ENCODE measurements around the gene ODAM. TPM values are rescaled to one million over a fixed set of nuclear protein-coding genes. Genes with fewer than 3 reads are reported as not detected.

The ODAM gene
- polyA plus RNA-seq, 3 donors: not detected

DNA sequence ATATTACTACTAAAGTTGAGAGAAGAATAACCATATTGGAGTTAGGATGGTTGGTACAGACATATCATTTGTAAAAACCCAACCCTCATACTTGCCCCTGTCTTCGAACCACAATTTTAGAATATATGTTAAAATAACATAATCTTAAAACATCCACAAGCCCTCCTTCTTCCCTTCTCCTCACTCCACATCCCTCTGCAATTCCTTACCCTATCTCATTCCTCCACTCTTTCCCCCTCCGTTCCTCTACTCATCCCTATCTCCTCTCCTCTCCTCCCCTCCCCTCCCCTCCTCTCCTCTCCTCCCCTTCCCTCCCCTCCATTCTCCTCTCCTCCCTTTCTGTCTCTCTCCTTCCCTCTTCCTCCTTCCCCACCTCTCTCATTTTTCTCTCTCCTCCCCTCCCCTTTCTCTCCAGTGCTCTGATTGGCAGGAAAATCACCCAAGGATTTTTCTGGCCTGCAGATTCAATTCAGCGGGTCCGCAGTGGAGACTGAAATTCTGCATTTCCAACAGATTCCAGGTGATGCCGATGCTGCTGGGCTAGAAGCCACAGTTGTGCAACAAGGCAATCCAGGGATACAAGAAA is 17.4 kb upstream of the ODAM start:
- intact Hi-C loops (cut with micrococcal nuclease): no loop called here
- Histone ChIP-seq H3K4me3 (replicated peaks in 1 of 3; ENCODE audit: low read depth in 2 of 3, low read length in 3 of 3) (no peak overlapping the region), H2AFZ (ENCODE audit: insufficient read depth, low read depth, low read length, poor library complexity, severe bottlenecking) (no peak overlapping the region), H4K20me1 (ENCODE audit: insufficient read depth, low read length) (no peaks in the 10 kb centered on the region), H3K9ac (ENCODE audit: insufficient read depth, low read length, poor library complexity, severe bottlenecking) (no peak overlapping the region), H3K79me2 (ENCODE audit: insufficient read depth, low read length) (no peaks in the 10 kb centered on the region), H3K4me1 (ENCODE audit: control insufficient read depth in 1 of 2, insufficient read depth in 2 of 2, low read length in 2 of 2) (no peaks in the 10 kb centered on the region), H3K9me3 (replicated peaks in 1 of 2; ENCODE audit: control insufficient read depth in 1 of 2, insufficient read depth in 1 of 2, low read length in 2 of 2) (no peaks in the 10 kb centered on the region), H3K27ac (ENCODE audit: low read depth in 1 of 2, low read length in 2 of 2) (no peak overlapping the region), H3K27me3 (ENCODE audit: control insufficient read depth in 2 of 2, insufficient read depth in 2 of 2, low read length in 2 of 2) (no peaks in the 10 kb centered on the region), H3K4me2 (replicated peaks; ENCODE audit: extremely low read depth, low read length, poor library complexity, severe bottlenecking) (no peak overlapping the region), H3K36me3 (replicated peaks in 1 of 2; ENCODE audit: control insufficient read depth in 1 of 2, insufficient read depth in 2 of 2, low read length in 2 of 2) (no peaks in the 10 kb centered on the region)
- no peak for DNase-seq
- TF ChIP-seq, protein P1, sequence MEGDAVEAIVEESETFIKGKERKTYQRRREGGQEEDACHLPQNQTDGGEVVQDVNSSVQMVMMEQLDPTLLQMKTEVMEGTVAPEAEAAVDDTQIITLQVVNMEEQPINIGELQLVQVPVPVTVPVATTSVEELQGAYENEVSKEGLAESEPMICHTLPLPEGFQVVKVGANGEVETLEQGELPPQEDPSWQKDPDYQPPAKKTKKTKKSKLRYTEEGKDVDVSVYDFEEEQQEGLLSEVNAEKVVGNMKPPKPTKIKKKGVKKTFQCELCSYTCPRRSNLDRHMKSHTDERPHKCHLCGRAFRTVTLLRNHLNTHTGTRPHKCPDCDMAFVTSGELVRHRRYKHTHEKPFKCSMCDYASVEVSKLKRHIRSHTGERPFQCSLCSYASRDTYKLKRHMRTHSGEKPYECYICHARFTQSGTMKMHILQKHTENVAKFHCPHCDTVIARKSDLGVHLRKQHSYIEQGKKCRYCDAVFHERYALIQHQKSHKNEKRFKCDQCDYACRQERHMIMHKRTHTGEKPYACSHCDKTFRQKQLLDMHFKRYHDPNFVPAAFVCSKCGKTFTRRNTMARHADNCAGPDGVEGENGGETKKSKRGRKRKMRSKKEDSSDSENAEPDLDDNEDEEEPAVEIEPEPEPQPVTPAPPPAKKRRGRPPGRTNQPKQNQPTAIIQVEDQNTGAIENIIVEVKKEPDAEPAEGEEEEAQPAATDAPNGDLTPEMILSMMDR (IDR thresholded peaks at IDR 0.05): no peak
- H3K27ac Mint-ChIP-seq: no peak overlapping the region
- no peaks in the 10 kb centered on the region for H3K36me3 Mint-ChIP-seq
- no peak overlapping the region for H3K4me3 Mint-ChIP-seq
- 50% methylated on average over 2 of the region's 5 CpGs for WGBS (ENCODE audit: insufficient coverage)
- H3K9me3 Mint-ChIP-seq: no peaks in the 10 kb centered on the region
- H3K4me1 Mint-ChIP-seq: no peaks in the 10 kb centered on the region
- peaks cover 1 to 2% (median 1%) of the 10 kb centered on the region in 3 donors for H3K27me3 Mint-ChIP-seq (ENCODE audit: low read depth in 3 of 3)

DNA sequence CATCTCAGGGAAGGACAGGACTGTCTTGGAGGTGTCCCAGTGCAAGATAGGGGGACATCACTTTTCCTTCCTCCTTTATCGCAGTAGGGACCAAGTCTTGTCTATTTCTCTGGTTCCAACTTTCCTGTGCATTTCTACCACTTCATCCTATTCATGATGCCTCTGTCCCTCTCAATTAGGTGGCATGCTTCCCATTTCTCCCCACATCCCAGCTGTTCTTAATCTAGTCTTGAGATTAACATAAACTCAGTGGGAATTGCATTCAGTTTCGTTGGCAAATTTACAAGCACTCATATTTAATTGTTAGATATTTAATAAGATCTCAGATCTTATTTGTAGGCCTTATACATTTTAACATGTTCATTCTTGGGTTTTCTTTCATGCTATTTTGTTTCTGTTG is 15.7 kb upstream of the ODAM start:
- no peak overlapping the region for H3K4me3 ChIP-seq (replicated peaks in 1 of 3; ENCODE audit: low read depth in 2 of 3, low read length in 3 of 3)
- no peaks in the 10 kb centered on the region for H3K9me3 Mint-ChIP-seq
- no peaks in the 10 kb centered on the region for H3K36me3 Mint-ChIP-seq
- TF ChIP-seq, protein P1 (IDR thresholded peaks at IDR 0.05): no peak
- H3K27me3 Mint-ChIP-seq (ENCODE audit: low read depth in 3 of 3): peaks cover 0 to 2% (median 1%) of the 10 kb centered on the region in 3 donors
- H3K4me1 Mint-ChIP-seq: no peaks in the 10 kb centered on the region
- intact Hi-C loops (cut with micrococcal nuclease): no loop called here
- H3K4me1 ChIP-seq (ENCODE audit: control insufficient read depth in 1 of 2, insufficient read depth in 2 of 2, low read length in 2 of 2): no peaks in the 10 kb centered on the region
- H3K36me3 ChIP-seq (replicated peaks in 1 of 2; ENCODE audit: control insufficient read depth in 1 of 2, insufficient read depth in 2 of 2, low read length in 2 of 2): no peaks in the 10 kb centered on the region
- no peaks in the 10 kb centered on the region for H3K79me2 ChIP-seq (ENCODE audit: insufficient read depth, low read length)
- H3K27ac Mint-ChIP-seq: no peak overlapping the region
- no peak overlapping the region for H3K9ac ChIP-seq (ENCODE audit: insufficient read depth, low read length, poor library complexity, severe bottlenecking)
- 100% methylated on average over 1 of the region's 2 CpGs for WGBS (ENCODE audit: insufficient coverage)
- no peaks in the 10 kb centered on the region for H3K9me3 ChIP-seq (replicated peaks in 1 of 2; ENCODE audit: control insufficient read depth in 1 of 2, insufficient read depth in 1 of 2, low read length in 2 of 2)
- H2AFZ ChIP-seq (ENCODE audit: insufficient read depth, low read depth, low read length, poor library complexity, severe bottlenecking): no peak overlapping the region
- H3K27me3 ChIP-seq (ENCODE audit: control insufficient read depth in 2 of 2, insufficient read depth in 2 of 2, low read length in 2 of 2): no peaks in the 10 kb centered on the region
- no peak overlapping the region for H3K4me2 ChIP-seq (replicated peaks; ENCODE audit: extremely low read depth, low read length, poor library complexity, severe bottlenecking)
- no peak overlapping the region for H3K27ac ChIP-seq (ENCODE audit: low read depth in 1 of 2, low read length in 2 of 2)
- DNase-seq: no peak
- H4K20me1 ChIP-seq (ENCODE audit: insufficient read depth, low read length): no peaks in the 10 kb centered on the region
- no peak overlapping the region for H3K4me3 Mint-ChIP-seq

Measured in CD14-positive monocyte (primary cell).